ENCODE data around the gene RNF157. TPM values are rescaled to one million over a fixed set of nuclear protein-coding genes. Genes with fewer than 3 reads are reported as not detected.

Gene RNF157
- total RNA-seq, 1 experiment from 2014 or later = 29.3 TPM

DNA sequence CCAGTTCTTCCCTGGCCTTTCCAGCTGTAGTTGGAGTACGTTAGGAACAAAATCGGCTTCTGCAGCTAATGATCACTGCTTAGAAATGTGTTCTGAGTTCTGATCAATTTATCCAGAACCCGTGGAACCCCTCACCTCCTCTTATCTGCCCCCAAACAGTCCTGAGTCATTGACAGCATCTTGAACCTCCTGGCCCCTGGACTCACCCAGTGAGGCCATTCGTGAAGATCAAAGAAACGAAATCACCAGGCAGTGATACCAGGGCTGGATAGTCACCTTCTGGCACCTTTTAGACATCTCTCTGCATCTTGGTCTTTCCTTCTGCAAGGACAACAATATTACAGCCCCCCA is 119.7 kb downstream of the RNF157 start:
- ChIA-PET POLR2A (no interaction called here), CTCF (interaction anchor here (1.2 to 4.9 kb wide), 4 partner anchors 12 to 159 kb away, joined by 4 to 41 read pairs (median 10); no protein-coding TSS in a partner anchor)
- Histone ChIP-seq H3K27me3 (replicated peaks; ENCODE audit: control insufficient read depth, insufficient read depth, low read length) (no peaks in the 10 kb centered on the region), H3K4me3 (ENCODE audit: low read depth, low read length) (no peak overlapping the region), H3K9me3 (no peaks in the 10 kb centered on the region), H3K4me1 (peaks cover 7% of the 10 kb centered on the region), H3K36me3 (ENCODE audit: control insufficient read depth, insufficient read depth, low read length) (no peaks in the 10 kb centered on the region)
- Mint-ChIP-seq H3K4me1 (ENCODE audit: low read depth, unreplicated experiment) (peaks cover 29% of the 10 kb centered on the region), H3K4me3 (ENCODE audit: unreplicated experiment) (no peak overlapping the region), H3K36me3 (ENCODE audit: insufficient read depth, unreplicated experiment) (no peaks in the 10 kb centered on the region), H3K9me3 (ENCODE audit: unreplicated experiment) (no peaks in the 10 kb centered on the region), H3K27me3 (ENCODE audit: insufficient read depth, unreplicated experiment) (no peaks in the 10 kb centered on the region), H3K27ac (ENCODE audit: unreplicated experiment) (no peak overlapping the region)
- no TSS peak for BruUV-seq (replicated peaks)
- TF ChIP-seq, protein P1, sequence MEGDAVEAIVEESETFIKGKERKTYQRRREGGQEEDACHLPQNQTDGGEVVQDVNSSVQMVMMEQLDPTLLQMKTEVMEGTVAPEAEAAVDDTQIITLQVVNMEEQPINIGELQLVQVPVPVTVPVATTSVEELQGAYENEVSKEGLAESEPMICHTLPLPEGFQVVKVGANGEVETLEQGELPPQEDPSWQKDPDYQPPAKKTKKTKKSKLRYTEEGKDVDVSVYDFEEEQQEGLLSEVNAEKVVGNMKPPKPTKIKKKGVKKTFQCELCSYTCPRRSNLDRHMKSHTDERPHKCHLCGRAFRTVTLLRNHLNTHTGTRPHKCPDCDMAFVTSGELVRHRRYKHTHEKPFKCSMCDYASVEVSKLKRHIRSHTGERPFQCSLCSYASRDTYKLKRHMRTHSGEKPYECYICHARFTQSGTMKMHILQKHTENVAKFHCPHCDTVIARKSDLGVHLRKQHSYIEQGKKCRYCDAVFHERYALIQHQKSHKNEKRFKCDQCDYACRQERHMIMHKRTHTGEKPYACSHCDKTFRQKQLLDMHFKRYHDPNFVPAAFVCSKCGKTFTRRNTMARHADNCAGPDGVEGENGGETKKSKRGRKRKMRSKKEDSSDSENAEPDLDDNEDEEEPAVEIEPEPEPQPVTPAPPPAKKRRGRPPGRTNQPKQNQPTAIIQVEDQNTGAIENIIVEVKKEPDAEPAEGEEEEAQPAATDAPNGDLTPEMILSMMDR (IDR thresholded peaks at IDR 0.05; ENCODE audit: insufficient read depth in 1 of 2, low read depth in 1 of 2, low read length in 1 of 2, severe bottlenecking in 1 of 2, unreplicated experiment in 1 of 2) = no peak
- intact Hi-C loops (cut with micrococcal nuclease; ENCODE audit: unreplicated experiment) = no loop called here
- DNase-seq = no peak

DNA sequence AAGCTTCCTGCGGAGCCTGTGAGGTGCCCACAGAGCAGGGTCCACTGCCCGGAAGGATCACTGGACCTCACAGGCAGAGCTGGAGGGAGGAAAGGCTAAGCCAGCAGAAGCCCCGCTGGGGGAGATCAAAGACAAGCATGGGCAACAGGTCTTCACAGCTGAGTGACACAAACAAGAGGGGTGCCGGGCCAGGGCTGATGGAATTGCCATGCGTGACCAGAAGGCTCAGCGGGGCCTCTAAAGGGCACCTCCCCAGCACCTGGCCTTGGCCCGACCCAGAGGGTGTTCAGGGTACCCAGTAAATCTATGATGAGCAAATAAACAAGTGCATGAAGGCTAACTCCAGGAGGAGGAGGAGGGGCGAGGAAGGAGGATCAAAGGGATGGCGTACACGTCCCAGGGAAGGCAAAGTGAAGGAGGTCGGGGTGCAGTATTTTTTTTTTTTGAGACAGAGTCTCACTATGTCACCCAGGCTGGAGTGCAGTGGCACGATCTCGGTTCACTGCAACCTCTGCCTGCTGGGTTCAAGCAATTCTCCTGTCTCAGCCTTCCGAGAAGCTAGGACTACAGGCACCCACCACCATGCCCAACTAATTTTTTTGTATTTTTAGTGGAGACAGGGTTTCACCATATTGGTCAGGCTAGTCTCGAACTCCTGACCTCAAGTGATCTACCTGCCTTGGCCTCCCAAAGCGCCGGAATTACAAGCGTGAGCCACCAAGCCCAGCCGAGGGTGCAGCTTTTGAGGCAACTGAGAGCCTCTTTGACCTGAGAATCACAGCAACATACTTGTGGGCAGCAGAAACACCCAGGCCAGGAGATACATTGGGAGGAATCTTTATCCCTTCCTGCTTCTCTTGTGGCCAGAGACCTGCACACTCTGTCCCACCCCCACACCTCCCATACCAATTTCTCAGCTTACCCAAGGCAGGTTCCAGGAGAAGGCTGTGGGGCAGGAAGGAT is 120.6 kb downstream of the RNF157 start:
- peaks cover 7% of the 10 kb centered on the region for H3K4me1 ChIP-seq
- Mint-ChIP-seq H3K27me3 (ENCODE audit: insufficient read depth, unreplicated experiment) (no peaks in the 10 kb centered on the region), H3K4me3 (ENCODE audit: unreplicated experiment) (no peak overlapping the region), H3K36me3 (ENCODE audit: insufficient read depth, unreplicated experiment) (no peaks in the 10 kb centered on the region), H3K9me3 (ENCODE audit: unreplicated experiment) (no peaks in the 10 kb centered on the region), H3K4me1 (ENCODE audit: low read depth, unreplicated experiment) (peaks cover 29% of the 10 kb centered on the region), H3K27ac (ENCODE audit: unreplicated experiment) (peak overlapping the region; percentile 10)
- BruUV-seq (replicated peaks) = no TSS peak
- intact Hi-C loops (cut with micrococcal nuclease; ENCODE audit: unreplicated experiment) = no loop called here
- POLR2A ChIA-PET = interaction anchor here (0.6 kb wide), 1 partner anchor 135 kb away, joined by 3 read pairs; no protein-coding TSS in a partner anchor
- H3K4me3 ChIP-seq (ENCODE audit: low read depth, low read length) = no peak overlapping the region
- CTCF ChIA-PET = interaction anchor here (1.2 to 4.9 kb wide), 4 partner anchors 13 to 160 kb away, joined by 4 to 41 read pairs (median 10); no protein-coding TSS in a partner anchor
- TF ChIP-seq, protein P1 (IDR thresholded peaks at IDR 0.05; ENCODE audit: insufficient read depth in 1 of 2, low read depth in 1 of 2, low read length in 1 of 2, severe bottlenecking in 1 of 2, unreplicated experiment in 1 of 2) = no peak
- no peak for DNase-seq
- no peaks in the 10 kb centered on the region for H3K36me3 ChIP-seq (ENCODE audit: control insufficient read depth, insufficient read depth, low read length)
- no peaks in the 10 kb centered on the region for H3K27me3 ChIP-seq (replicated peaks; ENCODE audit: control insufficient read depth, insufficient read depth, low read length)
- no peaks in the 10 kb centered on the region for H3K9me3 ChIP-seq

GRCh38 chr17:76115138-76115754 is 125.0 kb downstream of the RNF157 start:
- Histone ChIP-seq H3K4me3 (ENCODE audit: low read depth, low read length) (no peak overlapping the region), H3K9me3 (no peaks in the 10 kb centered on the region), H3K4me1 (no peaks in the 10 kb centered on the region), H3K36me3 (ENCODE audit: control insufficient read depth, insufficient read depth, low read length) (no peaks in the 10 kb centered on the region), H3K27me3 (replicated peaks; ENCODE audit: control insufficient read depth, insufficient read depth, low read length) (no peaks in the 10 kb centered on the region)
- no peaks in the 10 kb centered on the region for H3K27me3 Mint-ChIP-seq (ENCODE audit: insufficient read depth, unreplicated experiment)
- ChIA-PET POLR2A (interaction anchor here (0.6 kb wide), 1 partner anchor 401 kb away, joined by 7 read pairs; no protein-coding TSS in a partner anchor), CTCF (no interaction called here)
- H3K27ac Mint-ChIP-seq (ENCODE audit: unreplicated experiment) = no peak overlapping the region
- BruUV-seq (replicated peaks) = no TSS peak
- no peak overlapping the region for H3K4me3 Mint-ChIP-seq (ENCODE audit: unreplicated experiment)
- TF ChIP-seq, protein P1 (IDR thresholded peaks at IDR 0.05; ENCODE audit: insufficient read depth in 1 of 2, low read depth in 1 of 2, low read length in 1 of 2, severe bottlenecking in 1 of 2, unreplicated experiment in 1 of 2) = no peak
- peaks cover 9% of the 10 kb centered on the region for H3K9me3 Mint-ChIP-seq (ENCODE audit: unreplicated experiment)
- H3K4me1 Mint-ChIP-seq (ENCODE audit: low read depth, unreplicated experiment) = peaks cover 9% of the 10 kb centered on the region
- intact Hi-C loops (cut with micrococcal nuclease; ENCODE audit: unreplicated experiment) = no loop called here
- H3K36me3 Mint-ChIP-seq (ENCODE audit: insufficient read depth, unreplicated experiment) = no peaks in the 10 kb centered on the region
- no peak for DNase-seq

Measured in Caco-2 (cell line).